IPS-15b (cell line): ENCODE results near the gene ARF3.

Experiments used
- H3K27me3 ChIP-seq: one replicate; pipeline ENCODE4 v1.6.1; 2013; ENCODE audit warnings: low read length; ENCODE audit not compliant: control insufficient read depth, insufficient read depth
- H3K36me3 ChIP-seq: one replicate; pipeline ENCODE4 v1.6.1; 2013; ENCODE audit warnings: low read length; ENCODE audit not compliant: control insufficient read depth, insufficient read depth
- H3K4me1 ChIP-seq: one replicate; pipeline ENCODE4 v1.6.1; 2013; ENCODE audit warnings: mild to moderate bottlenecking, low read length; ENCODE audit not compliant: control insufficient read depth, insufficient read depth
- H3K4me3 ChIP-seq: one replicate; pipeline ENCODE4 v1.5.1; 2013; ENCODE audit warnings: low read depth, low read length
- H3K9ac ChIP-seq: one replicate; pipeline ENCODE4 v1.6.1; 2013; ENCODE audit warnings: low read depth, mild to moderate bottlenecking, low read length
- H3K9me3 ChIP-seq: one replicate; pipeline ENCODE4 v1.6.1; 2013; ENCODE audit warnings: mild to moderate bottlenecking, low read length; ENCODE audit not compliant: control insufficient read depth, insufficient read depth

ARF3 gene

DNA sequence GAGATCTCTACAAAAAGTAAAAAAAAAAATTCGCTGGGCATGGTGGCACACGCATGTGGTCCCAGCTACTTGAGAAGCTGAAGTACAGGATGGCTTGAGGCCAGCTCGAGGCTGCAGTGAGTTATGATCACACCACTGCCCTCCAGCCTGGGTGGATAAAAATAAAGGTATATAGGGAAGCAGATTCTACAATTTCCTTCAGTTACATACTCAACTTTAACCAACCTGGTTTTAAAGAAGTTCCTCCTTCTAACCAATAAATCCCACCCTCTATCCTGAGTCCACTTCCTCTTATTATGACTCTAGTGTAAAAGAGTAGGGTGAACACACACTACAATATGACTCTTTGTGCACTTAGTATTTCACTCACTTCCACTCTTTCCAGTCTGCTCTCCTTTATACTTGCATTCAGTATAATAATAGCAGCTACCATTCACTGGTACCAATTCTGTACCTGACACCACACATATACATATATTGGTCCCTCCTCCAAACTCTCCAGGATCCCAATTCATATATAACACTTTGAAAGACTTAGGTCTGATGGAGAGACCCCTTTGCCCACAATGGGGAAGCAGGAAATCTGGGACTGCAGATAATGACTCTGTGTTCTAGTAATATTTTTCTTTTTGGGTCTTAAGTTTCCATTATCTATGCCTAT lies 2.3 kb downstream of the ARF3 start:
- Histone ChIP-seq H3K4me1 (peaks cover 14% of the 10 kb centered on the region), H3K9ac (no peak overlapping the region), H3K4me3 (peak overlapping the region; percentile 95), H3K27me3 (no peaks in the 10 kb centered on the region), H3K9me3 (no peaks in the 10 kb centered on the region), H3K36me3 (peaks cover 13% of the 10 kb centered on the region)

GRCh38 chr12:48954061-48954460 lies 3.2 kb downstream of the ARF3 start:
- no peak overlapping the region for H3K9ac ChIP-seq
- H3K27me3 ChIP-seq, result no peaks in the 10 kb centered on the region
- H3K4me3 ChIP-seq, result no peak overlapping the region
- H3K9me3 ChIP-seq, result no peaks in the 10 kb centered on the region
- peaks cover 13% of the 10 kb centered on the region for H3K36me3 ChIP-seq
- H3K4me1 ChIP-seq, result peaks cover 14% of the 10 kb centered on the region

GRCh38 chr12:48952691-48953090 lies 4.6 kb downstream of the ARF3 start:
- Histone ChIP-seq H3K4me1 (peaks cover 11% of the 10 kb centered on the region), H3K9me3 (no peaks in the 10 kb centered on the region), H3K4me3 (no peak overlapping the region), H3K36me3 (peaks cover 13% of the 10 kb centered on the region), H3K9ac (no peak overlapping the region), H3K27me3 (no peaks in the 10 kb centered on the region)

- Histone ChIP-seq H3K27me3 (no peaks in the 10 kb centered on the region), H3K36me3 (peaks cover 8% of the 10 kb centered on the region), H3K9me3 (no peaks in the 10 kb centered on the region), H3K4me3 (no peak overlapping the region), H3K4me1 (no peaks in the 10 kb centered on the region), H3K9ac (no peak overlapping the region)
Measured at GRCh38 chr12:48947727-48948126, 9.6 kb downstream of the ARF3 start.

GRCh38 chr12:48946943-48947342 lies 10.3 kb downstream of the ARF3 start:
- Histone ChIP-seq H3K4me1 (no peaks in the 10 kb centered on the region), H3K9ac (no peak overlapping the region), H3K9me3 (no peaks in the 10 kb centered on the region), H3K36me3 (peaks cover 2% of the 10 kb centered on the region), H3K27me3 (no peaks in the 10 kb centered on the region), H3K4me3 (no peak overlapping the region)

- Histone ChIP-seq H3K9ac (peak overlapping the region; percentile 32), H3K4me1 (no peaks in the 10 kb centered on the region), H3K27me3 (no peaks in the 10 kb centered on the region), H3K9me3 (no peaks in the 10 kb centered on the region), H3K4me3 (no peak overlapping the region), H3K36me3 (peaks cover 6% of the 10 kb centered on the region)
Measured at GRCh38 chr12:48946205-48946604, 11.1 kb downstream of the ARF3 start.

GRCh38 chr12:48943221-48943620 lies 14.1 kb downstream of the ARF3 start:
- Histone ChIP-seq H3K4me3 (no peak overlapping the region), H3K36me3 (peaks cover 33% of the 10 kb centered on the region), H3K9me3 (no peaks in the 10 kb centered on the region), H3K27me3 (no peaks in the 10 kb centered on the region), H3K9ac (no peak overlapping the region), H3K4me1 (no peaks in the 10 kb centered on the region)

- Histone ChIP-seq H3K4me1 (peaks cover 2% of the 10 kb centered on the region), H3K4me3 (no peak overlapping the region), H3K27me3 (no peaks in the 10 kb centered on the region), H3K9ac (no peak overlapping the region), H3K9me3 (no peaks in the 10 kb centered on the region), H3K36me3 (peaks cover 49% of the 10 kb centered on the region)
Measured at GRCh38 chr12:48940181-48940580, 17.1 kb downstream of the ARF3 start.

DNA sequence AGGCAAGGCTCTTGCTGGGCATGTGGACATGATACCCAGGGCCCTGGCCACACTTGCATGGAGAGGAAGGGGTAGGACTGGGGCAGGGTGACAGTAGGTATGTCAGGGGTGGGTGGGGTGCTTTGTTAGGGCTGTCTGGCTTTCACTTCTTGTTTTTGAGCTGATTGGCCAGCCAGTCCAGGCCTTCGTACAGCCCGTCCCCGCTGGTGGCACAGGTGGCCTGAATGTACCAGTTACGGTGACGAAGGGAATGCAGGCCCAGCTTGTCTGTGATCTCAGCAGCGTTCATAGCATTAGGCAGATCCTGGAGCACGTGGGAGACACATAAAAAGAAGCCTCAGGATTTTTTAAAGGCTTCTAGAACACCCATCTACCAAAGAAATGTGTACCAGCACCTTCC lies 18.5 kb downstream of the ARF3 start:
- H3K9ac ChIP-seq, result no peak overlapping the region
- no peaks in the 10 kb centered on the region for H3K27me3 ChIP-seq
- H3K4me3 ChIP-seq, result no peak overlapping the region
- peaks cover 2% of the 10 kb centered on the region for H3K4me1 ChIP-seq
- no peaks in the 10 kb centered on the region for H3K9me3 ChIP-seq
- H3K36me3 ChIP-seq, result peaks cover 57% of the 10 kb centered on the region

GRCh38 chr12:48937170-48937569 lies 20.1 kb downstream of the ARF3 start:
- H3K9ac ChIP-seq, result no peak overlapping the region
- no peaks in the 10 kb centered on the region for H3K27me3 ChIP-seq
- H3K9me3 ChIP-seq, result no peaks in the 10 kb centered on the region
- peaks cover 2% of the 10 kb centered on the region for H3K4me1 ChIP-seq
- peaks cover 64% of the 10 kb centered on the region for H3K36me3 ChIP-seq
- no peak overlapping the region for H3K4me3 ChIP-seq

DNA sequence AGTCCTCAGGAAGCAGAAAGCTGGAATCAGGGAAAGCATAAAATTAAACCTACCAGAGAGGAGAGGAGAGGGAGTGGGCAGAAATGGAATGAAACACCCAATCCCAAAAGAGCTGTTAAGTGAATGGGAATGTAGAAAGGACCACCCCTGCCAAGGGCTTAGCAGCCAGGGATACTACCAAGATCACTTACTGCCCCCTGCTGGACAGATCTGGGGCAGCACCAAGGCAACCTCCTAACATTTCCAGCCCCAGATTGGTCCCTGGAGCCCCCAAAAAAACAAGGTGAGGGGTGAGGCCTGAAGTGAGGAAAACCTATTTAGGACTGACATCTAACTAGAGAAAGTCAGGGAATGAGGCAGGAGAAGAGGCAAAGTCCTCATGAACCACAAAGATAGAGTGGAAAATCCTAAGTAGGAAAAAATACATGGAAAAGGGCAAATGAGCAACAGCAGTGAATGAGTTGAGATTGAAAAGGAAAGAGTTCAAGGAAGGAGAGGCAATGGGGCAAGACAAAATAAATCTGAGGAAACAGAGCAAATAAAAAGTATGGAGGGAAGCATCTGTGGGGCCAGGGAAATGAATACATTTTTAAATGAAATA lies 20.8 kb downstream of the ARF3 start:
- Histone ChIP-seq H3K27me3 (no peaks in the 10 kb centered on the region), H3K9ac (no peak overlapping the region), H3K9me3 (no peaks in the 10 kb centered on the region), H3K4me3 (no peak overlapping the region), H3K4me1 (peaks cover 2% of the 10 kb centered on the region), H3K36me3 (peaks cover 61% of the 10 kb centered on the region)

DNA sequence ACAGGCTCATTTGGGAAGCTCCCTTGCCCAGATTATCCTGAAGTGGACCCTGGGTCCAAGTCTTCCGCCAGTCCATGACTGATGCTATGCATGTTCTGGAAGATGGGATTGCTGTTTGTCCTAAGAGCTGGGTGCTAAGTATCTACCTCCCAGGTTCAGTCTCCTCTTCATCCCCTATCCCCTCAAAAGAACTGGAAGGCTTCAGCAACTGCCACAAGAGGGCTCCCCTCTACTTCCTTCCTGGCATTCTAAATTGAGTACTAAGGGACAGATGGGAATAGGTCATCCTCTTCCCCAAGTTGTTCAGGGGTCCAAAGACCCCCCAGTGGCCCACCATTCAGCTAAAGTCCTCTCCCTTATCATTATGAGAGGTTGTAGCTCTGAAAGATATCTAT lies 23.0 kb downstream of the ARF3 start:
- peaks cover 44% of the 10 kb centered on the region for H3K36me3 ChIP-seq
- H3K27me3 ChIP-seq, result no peaks in the 10 kb centered on the region
- no peak overlapping the region for H3K4me3 ChIP-seq
- H3K4me1 ChIP-seq, result peaks cover 2% of the 10 kb centered on the region
- H3K9me3 ChIP-seq, result no peaks in the 10 kb centered on the region
- H3K9ac ChIP-seq, result no peak overlapping the region
